LNCaP clone FGC (cell line): ENCODE data around the gene NRG3.
A peak's percentile ranks its signal among the peaks of the same experiment; 100 is the strongest.

Experiments
- DNase-seq: peaks from one replicate; pipeline ENCODE4 v3.0.0-alpha.2; 2011; ENCODE audit warnings: low read depth
- H3K4me3 ChIP-seq: 2 replicates; pipeline ENCODE4 v1.5.1; 2011; ENCODE audit warnings: mild to moderate bottlenecking, low read depth, low read length, control low read depth
- CTCF ChIP-seq: IDR thresholded peaks from 2 replicates; pipeline ENCODE4 v1.5.1; 2012; ENCODE audit warnings: mild to moderate bottlenecking; ENCODE audit not compliant: control insufficient read depth, insufficient read depth; ENCODE audit errors: extremely low read depth

Gene NRG3

GRCh38 chr10:82228701-82229100 lies 353.7 kb downstream of the NRG3 start:
- DNase-seq = no peak
- no peak overlapping the region for H3K4me3 ChIP-seq
- no peak for TF ChIP-seq CTCF

GRCh38 chr10:82234173-82234572 lies 359.2 kb downstream of the NRG3 start:
- H3K4me3 ChIP-seq = no peak overlapping the region
- no peak for DNase-seq
- TF ChIP-seq CTCF = no peak

- no peak for TF ChIP-seq CTCF
- no peak overlapping the region for H3K4me3 ChIP-seq
- DNase-seq = no peak
Measured at GRCh38 chr10:82236084-82236731, 361.2 kb downstream of the NRG3 start.

- DNase-seq = no peak
- no peak for TF ChIP-seq CTCF
- H3K4me3 ChIP-seq = no peak overlapping the region
Measured at GRCh38 chr10:82238291-82238690, 363.3 kb downstream of the NRG3 start.

- no peak for TF ChIP-seq CTCF
- DNase-seq = no peak
- H3K4me3 ChIP-seq = no peak overlapping the region
Measured at GRCh38 chr10:82240408-82240807, 365.4 kb downstream of the NRG3 start.

- no peak overlapping the region for H3K4me3 ChIP-seq
- peak; percentile 94 for DNase-seq
- TF ChIP-seq CTCF = no peak
Measured at GRCh38 chr10:82242778-82243177, 367.8 kb downstream of the NRG3 start.

- TF ChIP-seq CTCF = no peak
- DNase-seq = no peak
- H3K4me3 ChIP-seq = no peak overlapping the region
Measured at GRCh38 chr10:82245157-82245556, 370.2 kb downstream of the NRG3 start.
